ENCODE results near the gene MALT1. TPM values are rescaled to one million over a fixed set of nuclear protein-coding genes. Genes with fewer than 3 reads are reported as not detected.
A peak's percentile ranks its signal among the peaks of the same experiment; 100 is the strongest.

Gene MALT1
- total RNA-seq, 6 experiments from 2014 or later: 9.2 to 16.0 (median 10.2) TPM

- DNase-seq (no peak), ATAC-seq (no peak)
- Histone ChIP-seq H3K4me3 (no peak overlapping the region), H3K36me3 (peaks cover 4 to 43% (median 19%) of the 10 kb centered on the region in 4 donors), H3K27me3 (no peaks in the 10 kb centered on the region), H3K27ac (no peak overlapping the region), H3K9me3 (no peaks in the 10 kb centered on the region), H3K4me1 (no peaks in the 10 kb centered on the region)
- no CpG with 5 or more reads among the region's 1 CpG for WGBS (ENCODE audit: insufficient coverage, low coverage, low lambda C conversion rate, missing lambda C conversion rate)
- TF ChIP-seq POLR2A (IDR thresholded peaks at IDR 0.05) (no peak), CTCF (IDR thresholded peaks at IDR 0.05) (no peak)
- intact Hi-C loops (cut with DNase I): no loop called here
Observed at GRCh38 chr18:58748899-58749595, 77.8 kb downstream of the MALT1 start.

- H3K27ac ChIP-seq: no peak overlapping the region
- ATAC-seq: no peak
- WGBS (ENCODE audit: insufficient coverage, low coverage, low lambda C conversion rate, missing lambda C conversion rate): 60% methylated on average over 3 of the region's 3 CpGs
Observed at GRCh38 chr18:58753976-58754375, 82.7 kb downstream of the MALT1 start.

GRCh38 chr18:58754544-58755068, 83.3 kb downstream of the MALT1 start:
- TF ChIP-seq POLR2A (IDR thresholded peaks at IDR 0.05) (no peak), CTCF (IDR thresholded peaks at IDR 0.05) (no peak)
- intact Hi-C loops (cut with DNase I): no loop called here
- Histone ChIP-seq H3K9me3 (no peaks in the 10 kb centered on the region), H3K4me3 (no peak overlapping the region), H3K27ac (no peak overlapping the region), H3K36me3 (peaks cover 0 to 3% (median 0%) of the 10 kb centered on the region in 4 donors), H3K4me1 (no peaks in the 10 kb centered on the region), H3K27me3 (no peaks in the 10 kb centered on the region)
- peak; percentile 58 to 82 (median 72) for ATAC-seq
- peak in 2 of 3 donors; percentile 35 to 62 for DNase-seq
- WGBS (ENCODE audit: insufficient coverage, low coverage, low lambda C conversion rate, missing lambda C conversion rate): 66% methylated on average over 7 of the region's 10 CpGs

More at GRCh38 chr18:58753976-58754375, 82.7 kb downstream of the MALT1 start:
- H3K27me3 ChIP-seq: no peaks in the 10 kb centered on the region
- TF ChIP-seq CTCF (IDR thresholded peaks at IDR 0.05) (no peak), POLR2A (IDR thresholded peaks at IDR 0.05) (no peak)
- no peaks in the 10 kb centered on the region for H3K4me1 ChIP-seq
- no peak for DNase-seq
- H3K36me3 ChIP-seq: peaks cover under 1 to 9% (median 4%) of the 10 kb centered on the region in 4 donors
- intact Hi-C loops (cut with DNase I): no loop called here
- no peaks in the 10 kb centered on the region for H3K9me3 ChIP-seq
- H3K4me3 ChIP-seq: no peak overlapping the region

GRCh38 chr18:58755304-58756010, 84.2 kb downstream of the MALT1 start:
- intact Hi-C loops (cut with DNase I): no loop called here
- Histone ChIP-seq H3K27ac (no peak overlapping the region), H3K27me3 (no peaks in the 10 kb centered on the region), H3K9me3 (no peaks in the 10 kb centered on the region), H3K4me1 (no peaks in the 10 kb centered on the region), H3K36me3 (no peaks in the 10 kb centered on the region), H3K4me3 (no peak overlapping the region)
- ATAC-seq (peak in 2 of 4 donors; percentile 7 to 25), DNase-seq (no peak)
- no peak for TF ChIP-seq POLR2A (IDR thresholded peaks at IDR 0.05)
- no peak for TF ChIP-seq CTCF (IDR thresholded peaks at IDR 0.05)
- 87% methylated on average over 6 of the region's 15 CpGs for whole genome bisulfite sequencing (ENCODE audit: insufficient coverage, low coverage, low lambda C conversion rate, missing lambda C conversion rate)
